PC-9 (cell line): ENCODE measurements around the gene PRKACG. TPM values are rescaled to one million over a fixed set of nuclear protein-coding genes. Genes with fewer than 3 reads are reported as not detected.

Experiments used
- BruUV-seq: library from RNA; stranded (reverse); fragments of 400-500 nt; replicated peaks from 2 replicates; lab custom pipeline; 2021; lab: Mats Ljungman, UMichigan
- CTCF ChIA-PET: fragments of 300-600 bp; sonication (Branson Sonifier 250); formaldehyde crosslinking; loops from one replicate; lab custom pipeline; 2022; ENCODE audit warnings: antibody characterized with exemption; lab: Charles Lee
- POLR2A ChIA-PET: fragments of 300-600 bp; sonication (Branson Sonifier 250); formaldehyde crosslinking; loops from one replicate; lab custom pipeline; 2022; ENCODE audit warnings: antibody characterized with exemption; ENCODE audit not compliant: unreplicated experiment; lab: Charles Lee
- DNase-seq, 2 experiments: peaks; one replicate each; pipeline versions ENCODE4 v3.0.0 to v3.0.0-alpha.2; 2015 to 2022; ENCODE audit warnings: mixed read lengths in 1 of 2
- H2AFZ ChIP-seq: fragments of 200-600 bp; sonication (generic); 2 replicates; pipeline ENCODE4 v1.8.1; 2017; ENCODE audit warnings: antibody characterized with exemption
- H3F3A ChIP-seq: fragments of 200-600 bp; sonication (generic); 2 replicates; pipeline ENCODE4 v1.8.1; 2017; ENCODE audit warnings: antibody characterized with exemption, mild to moderate bottlenecking, low read depth; ENCODE audit not compliant: insufficient read depth
- H3K27ac ChIP-seq: fragments of 200-600 bp; sonication (generic); 2 replicates; pipeline ENCODE4 v1.6.1; 2016; ENCODE audit warnings: mixed run types
- H3K27me3 ChIP-seq: fragments of 200-600 bp; sonication (generic); 2 replicates; pipeline ENCODE4 v1.6.1; 2016; ENCODE audit warnings: low read depth, mixed run types; ENCODE audit not compliant: insufficient read depth
- H3K36me3 ChIP-seq: fragments of 200-600 bp; sonication (generic); 2 replicates; pipeline ENCODE4 v1.6.1; 2016; ENCODE audit warnings: low read depth, mixed run types
- H3K4me1 ChIP-seq: fragments of 200-600 bp; sonication (generic); replicated peaks from 2 replicates; pipeline ENCODE4 v1.6.1; 2016; ENCODE audit warnings: mixed run types; ENCODE audit not compliant: insufficient read depth
- H3K4me2 ChIP-seq: fragments of 200-600 bp; sonication (generic); 2 replicates; pipeline ENCODE4 v1.6.1; 2017; ENCODE audit warnings: mixed run types
- H3K4me3 ChIP-seq: fragments of 200-600 bp; sonication (generic); 2 replicates; pipeline ENCODE4 v1.6.1; 2016; ENCODE audit warnings: mixed run types
- H3K79me2 ChIP-seq: fragments of 200-600 bp; sonication (generic); 2 replicates; pipeline ENCODE4 v1.6.1; 2017; ENCODE audit warnings: low read depth, mixed run types
- H3K9me2 ChIP-seq: fragments of 200-600 bp; sonication (generic); 2 replicates; pipeline ENCODE4 v1.8.1; 2017; ENCODE audit warnings: mild to moderate bottlenecking; ENCODE audit not compliant: insufficient read depth
- H3K9me3 ChIP-seq: fragments of 200-600 bp; sonication (generic); 2 replicates; pipeline ENCODE4 v1.8.1; 2016; ENCODE audit warnings: low read depth; ENCODE audit not compliant: insufficient read depth
- H4K20me1 ChIP-seq: fragments of 200-600 bp; sonication (generic); 2 replicates; pipeline ENCODE4 v1.8.1; 2017; ENCODE audit not compliant: insufficient read depth
- EZH2 ChIP-seq: fragments of 200-600 bp; sonication (generic); IDR thresholded peaks from 2 replicates; pipeline ENCODE4 v1.8.0; 2017; ENCODE audit warnings: antibody characterized with exemption, low read depth
- intact Hi-C: fragments of 100-400 bp; cut with micrococcal nuclease; formaldehyde crosslinking; loops from one replicate; pipeline ENCODE4 v1.10.0; 2022; ENCODE audit not compliant: unreplicated experiment
- total RNA-seq: library from RNA; stranded (reverse); gene quantifications from 2 replicates; pipeline ENCODE4 v1.2.3, GENCODE V29; 2021
- TF ChIP-seq, protein P1 (sequence below): fragments of 200-600 bp; sonication (generic); conservative IDR thresholded peaks from 2 replicates; pipeline ENCODE4 v1.6.1; 2017; ENCODE audit warnings: mixed run types, antibody characterized with exemption, mild to moderate bottlenecking, moderate library complexity

The PRKACG gene
- total RNA-seq, 1 experiment from 2014 or later, result not detected

- intact Hi-C loops, result no loop called here
- POLR2A ChIA-PET, result no interaction called here
- TF ChIP-seq, protein P1, sequence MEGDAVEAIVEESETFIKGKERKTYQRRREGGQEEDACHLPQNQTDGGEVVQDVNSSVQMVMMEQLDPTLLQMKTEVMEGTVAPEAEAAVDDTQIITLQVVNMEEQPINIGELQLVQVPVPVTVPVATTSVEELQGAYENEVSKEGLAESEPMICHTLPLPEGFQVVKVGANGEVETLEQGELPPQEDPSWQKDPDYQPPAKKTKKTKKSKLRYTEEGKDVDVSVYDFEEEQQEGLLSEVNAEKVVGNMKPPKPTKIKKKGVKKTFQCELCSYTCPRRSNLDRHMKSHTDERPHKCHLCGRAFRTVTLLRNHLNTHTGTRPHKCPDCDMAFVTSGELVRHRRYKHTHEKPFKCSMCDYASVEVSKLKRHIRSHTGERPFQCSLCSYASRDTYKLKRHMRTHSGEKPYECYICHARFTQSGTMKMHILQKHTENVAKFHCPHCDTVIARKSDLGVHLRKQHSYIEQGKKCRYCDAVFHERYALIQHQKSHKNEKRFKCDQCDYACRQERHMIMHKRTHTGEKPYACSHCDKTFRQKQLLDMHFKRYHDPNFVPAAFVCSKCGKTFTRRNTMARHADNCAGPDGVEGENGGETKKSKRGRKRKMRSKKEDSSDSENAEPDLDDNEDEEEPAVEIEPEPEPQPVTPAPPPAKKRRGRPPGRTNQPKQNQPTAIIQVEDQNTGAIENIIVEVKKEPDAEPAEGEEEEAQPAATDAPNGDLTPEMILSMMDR, result no peak
- no peak for TF ChIP-seq EZH2
- Histone ChIP-seq H3K9me2 (no peaks in the 10 kb centered on the region), H2AFZ (no peak overlapping the region), H3K27me3 (peaks cover 86% of the 10 kb centered on the region), H3K4me3 (no peak overlapping the region), H3K36me3 (no peaks in the 10 kb centered on the region), H3K4me2 (no peak overlapping the region), H3K4me1 (no peaks in the 10 kb centered on the region), H3K27ac (no peak overlapping the region), H3K9me3 (no peaks in the 10 kb centered on the region), H4K20me1 (no peaks in the 10 kb centered on the region), H3K79me2 (no peaks in the 10 kb centered on the region), H3F3A (no peaks in the 10 kb centered on the region)
- CTCF ChIA-PET, result interaction anchor here (0.6 to 0.7 kb wide), 2 partner anchors 38 to 554 kb away, joined by 4 to 5 read pairs; no protein-coding TSS in a partner anchor
- BruUV-seq, result no TSS peak
- DNase-seq, result no peak
These were observed 16.2 kb downstream of the PRKACG start for GRCh38 chr9:68997666-68998065.

GRCh38 chr9:68996462-68996861 is 17.5 kb downstream of the PRKACG start:
- intact Hi-C loops, result no loop called here
- CTCF ChIA-PET, result no interaction called here
- no peak overlapping the region for H3K4me2 ChIP-seq

DNA sequence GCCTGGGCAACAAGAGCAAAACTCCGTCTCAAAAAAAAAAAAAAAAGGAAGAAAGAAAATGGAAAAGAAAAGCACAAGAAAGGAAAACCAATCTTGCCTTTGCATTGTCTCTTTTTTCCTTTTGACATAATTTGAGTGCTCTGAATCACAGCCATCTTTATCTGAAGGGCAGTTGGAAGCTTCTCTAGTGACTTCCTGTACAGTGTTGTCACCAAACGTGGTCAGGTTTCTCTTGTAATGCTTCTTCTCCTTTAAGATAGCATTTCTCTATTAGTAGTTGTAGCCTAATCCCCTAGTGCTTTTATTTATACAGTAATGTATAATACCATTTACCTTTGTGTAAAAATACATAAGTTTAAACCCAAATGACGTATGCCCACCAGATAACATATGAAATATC is 18.1 kb downstream of the PRKACG start:
- H3F3A ChIP-seq, result no peaks in the 10 kb centered on the region
- no peaks in the 10 kb centered on the region for H3K4me1 ChIP-seq
- no peak overlapping the region for H3K4me2 ChIP-seq
- intact Hi-C loops, result no loop called here
- H2AFZ ChIP-seq, result no peak overlapping the region
- H3K27me3 ChIP-seq, result peaks cover 75% of the 10 kb centered on the region
- no peaks in the 10 kb centered on the region for H3K79me2 ChIP-seq
- CTCF ChIA-PET, result no interaction called here
- no peak for DNase-seq
- no peaks in the 10 kb centered on the region for H3K9me3 ChIP-seq
- no peaks in the 10 kb centered on the region for H3K9me2 ChIP-seq
- H3K4me3 ChIP-seq, result no peak overlapping the region
- no peak overlapping the region for H3K27ac ChIP-seq
- no TSS peak for BruUV-seq
- TF ChIP-seq, protein P1, result no peak
- TF ChIP-seq EZH2, result no peak
- no peaks in the 10 kb centered on the region for H3K36me3 ChIP-seq
- POLR2A ChIA-PET, result no interaction called here
- H4K20me1 ChIP-seq, result no peaks in the 10 kb centered on the region

More at GRCh38 chr9:68996462-68996861, 17.5 kb downstream of the PRKACG start:
- Histone ChIP-seq H2AFZ (no peak overlapping the region), H3K4me3 (no peak overlapping the region), H3K36me3 (no peaks in the 10 kb centered on the region), H3F3A (no peaks in the 10 kb centered on the region), H3K27me3 (peaks cover 77% of the 10 kb centered on the region), H3K79me2 (no peaks in the 10 kb centered on the region), H4K20me1 (no peaks in the 10 kb centered on the region), H3K27ac (no peak overlapping the region), H3K9me2 (no peaks in the 10 kb centered on the region), H3K4me1 (no peaks in the 10 kb centered on the region), H3K9me3 (no peaks in the 10 kb centered on the region)
- TF ChIP-seq, protein P1, result no peak
- TF ChIP-seq EZH2, result no peak
- POLR2A ChIA-PET, result no interaction called here
- no peak for DNase-seq
- BruUV-seq, result no TSS peak
